CD4-positive, alpha-beta T cell treated with Interleukin-15 for 1 hour (primary cell): ENCODE measurements around the gene KLHDC8A.
"Not testable (repeated sequence)": the region's sequence is repeated elsewhere in the genome, so short reads cannot be mapped to it uniquely, and the experiment has no call there.

Experiments
- DNase-seq: peaks from one replicate; pipeline ENCODE4 v3.0.0-alpha.2; 2020

Gene KLHDC8A

DNA sequence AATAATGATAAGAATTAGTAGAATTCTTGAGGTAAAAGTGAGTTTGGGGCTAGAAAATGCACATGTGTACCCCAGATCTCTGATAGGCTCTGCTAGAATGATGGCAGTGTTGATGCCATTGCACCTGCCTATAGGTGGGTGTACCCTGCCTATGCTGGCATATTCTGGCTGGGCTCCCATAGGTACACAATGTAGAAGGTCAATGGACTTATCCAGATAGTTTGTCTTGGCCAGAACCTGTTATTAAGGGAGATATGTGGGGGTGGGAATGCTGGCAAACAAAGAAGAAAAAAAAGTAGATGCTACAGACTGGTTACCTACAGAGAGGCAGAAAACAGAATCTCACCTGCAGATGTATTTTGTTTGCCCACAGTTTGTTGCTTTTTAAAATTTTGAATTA is 14.1 kb upstream of the KLHDC8A start:
- no peak for DNase-seq

DNA sequence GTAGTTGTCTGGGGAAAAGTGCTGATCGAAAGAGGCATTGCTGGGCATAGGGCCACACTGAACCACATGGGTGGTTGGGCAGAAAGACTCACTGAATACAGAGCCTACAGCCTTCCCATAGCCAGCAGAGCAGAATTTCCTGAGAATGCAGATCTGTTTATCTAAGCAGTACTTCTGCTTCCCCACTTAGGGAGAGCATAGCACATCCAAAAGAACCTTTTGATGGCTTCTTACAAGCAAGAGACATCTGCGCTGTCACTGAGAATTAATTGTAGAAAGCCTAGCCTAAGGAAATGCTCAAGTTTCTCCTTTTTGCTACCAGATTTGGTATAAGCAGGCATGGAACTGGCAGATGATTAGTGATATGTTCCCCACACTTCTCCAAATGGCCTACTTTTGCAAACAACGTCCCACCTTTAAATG is 13.0 kb upstream of the KLHDC8A start:
- DNase-seq = no peak

DNA sequence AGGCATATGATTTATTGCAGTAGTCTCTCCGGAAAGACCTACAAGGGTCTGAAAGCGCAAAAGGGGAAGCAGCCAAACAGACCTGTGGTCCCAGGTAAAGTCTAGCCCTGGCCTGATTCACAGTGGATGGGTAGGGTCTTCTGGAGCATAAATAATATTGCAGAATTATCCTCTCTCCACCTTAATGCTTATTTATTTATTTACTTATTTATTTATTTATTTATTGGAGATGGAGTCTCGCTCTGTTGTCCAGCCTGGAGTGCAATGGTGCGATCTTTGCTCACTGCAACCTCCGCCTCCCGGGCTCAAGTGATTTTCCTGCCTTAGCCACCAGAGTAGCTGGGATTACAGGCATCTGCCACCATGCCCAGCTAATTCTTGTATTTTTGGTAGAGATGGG is 11.8 kb upstream of the KLHDC8A start:
- DNase-seq = no peak

DNA sequence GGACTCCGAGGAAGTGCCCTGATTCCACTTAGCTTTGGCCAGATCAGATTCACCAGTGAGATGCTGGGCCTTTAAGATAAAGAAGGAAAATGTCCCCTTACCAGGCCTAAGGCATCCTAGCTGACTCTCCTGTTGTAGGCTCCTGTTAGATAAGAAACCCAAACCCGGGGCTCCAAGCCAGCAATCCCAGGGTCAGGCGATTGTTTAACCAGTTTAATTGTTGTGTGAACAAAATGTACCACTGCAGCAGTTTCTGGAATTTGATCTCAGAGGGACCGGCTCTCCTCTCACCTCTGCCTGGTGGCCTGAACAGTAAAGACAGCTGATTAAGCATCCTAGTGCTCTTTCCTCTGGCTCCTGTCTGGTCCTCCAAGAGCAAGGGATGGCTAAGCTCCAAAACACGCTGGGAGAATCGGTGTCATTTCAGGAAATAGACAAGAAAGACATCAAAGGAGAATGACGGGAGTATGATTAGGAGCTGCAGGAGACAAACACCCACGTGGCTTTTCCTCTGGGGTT is 9.3 kb upstream of the KLHDC8A start:
- DNase-seq = no peak

DNA sequence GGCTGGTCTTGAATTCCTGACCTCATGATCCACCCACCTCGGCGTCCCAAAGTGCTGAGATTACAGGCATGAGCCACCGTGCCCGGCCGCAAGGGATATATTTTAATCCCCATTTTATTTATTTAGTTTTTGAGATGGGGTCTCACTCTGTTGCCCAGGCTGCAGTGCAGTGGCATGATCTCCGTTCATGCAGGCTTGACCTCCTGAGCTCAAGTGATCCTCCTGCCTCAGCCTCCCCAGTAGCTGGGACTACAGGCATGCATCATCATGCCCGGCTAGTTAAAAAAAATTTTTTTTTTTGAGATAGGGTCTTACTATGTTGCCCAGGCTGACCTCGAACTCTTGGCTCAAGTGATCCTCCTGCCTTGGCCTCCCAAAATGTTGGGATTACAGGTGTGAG is 8.4 kb upstream of the KLHDC8A start:
- DNase-seq = not testable (repeated sequence)

DNA sequence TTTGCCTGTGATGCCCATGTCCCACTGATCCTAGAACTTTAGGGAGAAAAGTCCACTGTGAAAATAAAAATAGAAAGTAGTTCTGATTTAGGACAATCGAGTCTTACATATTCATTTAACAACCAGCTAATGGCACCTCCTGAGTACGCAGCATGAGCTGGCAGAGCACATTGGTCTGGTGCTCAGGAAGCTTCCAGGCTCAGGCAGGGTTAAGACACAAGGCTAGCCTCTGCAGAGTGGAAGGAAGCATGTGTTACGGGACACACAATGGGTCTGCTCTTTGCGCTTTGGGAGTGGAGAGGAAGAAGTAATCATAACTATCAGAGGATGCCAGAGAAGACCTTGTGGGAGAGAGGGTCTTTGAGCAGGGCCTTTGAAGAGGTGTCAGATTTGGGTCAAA is 4.2 kb upstream of the KLHDC8A start:
- DNase-seq = no peak

DNA sequence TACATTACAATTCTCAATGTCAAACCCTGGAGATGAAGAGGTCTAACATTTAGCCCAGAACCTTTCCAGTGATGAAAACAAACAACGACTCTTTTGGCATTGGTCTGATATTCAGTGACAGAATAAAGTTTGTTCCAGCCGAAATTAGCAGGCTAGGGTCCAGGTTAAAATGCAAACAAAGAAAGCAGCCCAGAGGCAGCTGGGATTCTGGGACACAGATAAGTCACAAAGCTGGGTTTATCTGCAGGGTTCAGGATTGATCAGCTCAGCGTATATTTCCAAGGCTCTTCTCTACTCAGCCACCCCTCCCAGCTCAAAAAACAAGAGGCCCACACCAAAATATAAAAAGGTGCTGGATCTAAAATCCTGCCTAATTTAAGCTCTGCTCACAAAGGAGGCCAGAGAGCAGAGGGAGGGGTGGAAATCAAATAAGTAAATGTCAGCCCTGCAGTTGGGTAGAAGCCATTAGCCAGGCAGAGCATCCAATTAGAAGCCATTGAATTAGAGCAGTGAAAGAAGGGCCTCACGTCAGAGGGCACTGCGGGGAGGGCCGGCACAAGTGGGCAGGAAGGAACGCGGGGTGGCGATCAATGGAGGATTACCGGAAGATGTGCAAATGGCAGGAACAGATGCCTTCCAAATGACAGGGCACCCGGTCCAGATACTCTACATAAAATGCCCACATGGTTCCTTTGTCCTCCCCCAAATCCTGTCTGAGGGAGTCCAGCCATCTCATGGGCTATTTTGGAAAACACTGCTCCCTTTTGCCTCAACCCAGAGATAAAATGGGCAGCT is 3.2 kb upstream of the KLHDC8A start:
- no peak for DNase-seq

DNA sequence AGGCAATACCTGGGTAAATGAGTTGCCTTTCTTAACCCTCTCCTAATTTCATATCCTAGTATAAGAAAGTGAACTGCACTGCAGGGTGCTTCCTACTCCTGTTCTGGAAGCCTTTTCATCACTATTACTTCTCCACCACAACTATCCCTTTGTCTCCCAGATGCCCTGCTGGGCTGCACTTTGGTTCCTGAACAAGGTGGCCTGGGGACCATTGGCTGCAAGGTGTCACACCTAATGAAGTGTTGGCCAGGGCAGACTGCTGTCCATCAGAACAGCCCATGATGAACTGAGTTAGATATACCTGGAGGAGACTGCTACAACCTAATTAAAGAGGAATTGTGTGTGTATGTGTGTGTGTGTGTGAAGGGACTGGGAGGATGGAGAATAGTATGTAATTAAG is 1.9 kb upstream of the KLHDC8A start:
- no peak for DNase-seq

DNA sequence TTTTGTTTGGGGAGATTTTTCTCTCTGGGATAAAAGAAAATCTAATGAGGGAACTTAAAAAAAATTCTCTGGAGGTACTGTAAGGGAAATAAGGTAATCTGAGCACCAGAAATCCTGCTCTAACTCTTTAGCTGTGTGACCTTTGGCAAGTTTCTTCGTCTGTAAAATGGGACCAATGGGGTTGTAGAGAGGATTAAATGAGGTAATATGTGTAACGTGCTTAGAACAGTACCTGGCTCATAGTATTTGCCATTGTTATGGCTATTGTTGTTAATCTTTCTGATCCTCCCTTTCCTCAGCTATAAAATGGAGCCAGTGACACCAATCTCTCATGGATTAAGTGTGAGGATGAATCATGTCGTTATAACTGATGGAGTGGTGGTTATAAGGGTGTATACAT is 845 bp upstream of the KLHDC8A start:
- no peak for DNase-seq

DNA sequence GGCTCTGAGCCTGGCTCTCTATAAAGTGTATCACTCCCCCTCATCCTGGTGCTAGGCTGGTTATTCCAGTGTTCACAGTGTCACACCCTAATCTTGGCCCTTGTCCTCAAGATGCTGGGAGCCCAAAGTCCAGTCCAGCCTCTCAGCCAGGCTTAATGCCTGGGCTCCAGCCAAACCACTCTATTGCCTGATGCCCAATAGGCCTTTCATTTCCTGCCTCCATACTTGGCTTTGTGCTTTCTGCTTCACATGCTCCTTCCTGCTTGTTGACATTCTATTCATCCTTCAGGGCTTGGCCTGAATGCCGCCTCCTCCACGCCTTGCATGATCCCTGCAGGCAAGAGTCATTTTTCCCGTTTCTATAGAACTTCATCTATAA is 1.7 kb downstream of the KLHDC8A start:
- no peak for DNase-seq

DNA sequence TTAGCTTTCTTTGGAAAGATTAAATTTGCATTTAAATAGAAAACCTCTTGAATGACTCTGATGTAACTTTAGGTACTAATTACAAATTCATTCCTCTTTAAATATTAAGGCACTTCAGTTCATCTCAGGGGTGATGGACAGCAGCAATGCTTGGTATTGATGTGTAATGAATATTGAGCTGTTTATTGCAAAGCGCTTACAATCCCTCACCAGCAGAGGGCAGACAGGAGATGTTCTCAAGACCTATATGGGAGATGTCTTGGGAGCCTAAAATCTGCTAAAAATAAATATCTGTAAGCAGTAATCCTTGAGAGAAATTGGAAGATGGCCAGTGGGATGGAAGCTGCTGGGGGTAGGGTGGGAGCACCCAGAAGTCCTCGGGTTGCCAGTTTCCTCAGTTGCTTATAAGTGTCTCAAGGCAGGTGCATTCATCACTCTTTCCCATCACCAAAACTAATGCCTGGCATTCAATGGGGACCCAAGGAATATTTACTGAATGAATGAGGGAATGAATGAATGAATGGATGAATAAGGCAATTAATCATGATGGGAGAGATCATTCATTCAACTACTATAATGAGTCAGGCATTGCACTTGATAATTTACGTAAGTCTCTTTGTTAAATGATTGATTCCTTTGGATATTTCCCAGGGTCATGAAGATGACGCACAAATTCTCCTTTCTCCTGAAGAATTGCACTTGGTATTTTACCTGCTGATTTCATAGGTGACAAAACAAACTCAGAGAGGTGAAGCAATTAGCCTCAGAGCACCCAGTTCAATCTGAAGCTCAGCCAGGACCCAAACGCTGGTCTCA is 2.3 kb downstream of the KLHDC8A start:
- peak; percentile 52 for DNase-seq

DNA sequence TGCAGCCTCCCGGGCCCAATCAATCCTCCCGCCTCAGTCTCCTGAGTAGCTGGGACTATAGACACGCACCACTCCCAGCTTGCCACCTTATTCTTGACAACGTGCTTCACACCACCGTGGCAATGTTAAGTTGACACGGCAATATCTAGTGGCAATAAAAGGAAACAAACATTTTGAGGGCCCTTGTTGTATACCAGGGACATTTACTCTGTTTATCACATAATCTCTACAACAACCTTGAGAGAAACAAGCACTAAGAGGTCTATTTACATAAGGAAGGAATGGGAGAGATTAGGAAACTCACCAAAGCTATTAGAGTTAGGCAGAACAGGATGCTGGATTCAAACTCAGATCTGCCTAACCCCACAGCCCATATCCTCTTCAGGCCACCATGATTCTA is 3.1 kb downstream of the KLHDC8A start:
- DNase-seq = no peak

DNA sequence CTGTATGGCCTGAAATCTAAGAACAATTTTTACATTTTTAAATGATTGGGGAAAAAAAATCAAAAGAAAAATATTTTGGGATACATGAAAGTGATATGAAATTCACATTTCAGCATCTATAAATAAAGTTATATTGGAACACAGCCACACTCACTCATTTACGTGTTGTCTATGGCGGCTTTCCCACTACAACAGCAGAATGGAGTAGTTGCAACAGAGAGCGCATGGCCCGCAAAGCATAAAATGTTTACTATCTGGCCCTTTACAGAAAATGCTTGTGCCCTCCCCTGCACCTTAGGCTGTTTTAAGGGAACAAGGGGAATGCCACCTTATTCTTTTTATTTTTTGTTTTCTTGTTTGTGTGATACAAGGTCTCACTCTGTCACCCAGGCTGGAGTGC is 3.5 kb downstream of the KLHDC8A start:
- DNase-seq = no peak

DNA sequence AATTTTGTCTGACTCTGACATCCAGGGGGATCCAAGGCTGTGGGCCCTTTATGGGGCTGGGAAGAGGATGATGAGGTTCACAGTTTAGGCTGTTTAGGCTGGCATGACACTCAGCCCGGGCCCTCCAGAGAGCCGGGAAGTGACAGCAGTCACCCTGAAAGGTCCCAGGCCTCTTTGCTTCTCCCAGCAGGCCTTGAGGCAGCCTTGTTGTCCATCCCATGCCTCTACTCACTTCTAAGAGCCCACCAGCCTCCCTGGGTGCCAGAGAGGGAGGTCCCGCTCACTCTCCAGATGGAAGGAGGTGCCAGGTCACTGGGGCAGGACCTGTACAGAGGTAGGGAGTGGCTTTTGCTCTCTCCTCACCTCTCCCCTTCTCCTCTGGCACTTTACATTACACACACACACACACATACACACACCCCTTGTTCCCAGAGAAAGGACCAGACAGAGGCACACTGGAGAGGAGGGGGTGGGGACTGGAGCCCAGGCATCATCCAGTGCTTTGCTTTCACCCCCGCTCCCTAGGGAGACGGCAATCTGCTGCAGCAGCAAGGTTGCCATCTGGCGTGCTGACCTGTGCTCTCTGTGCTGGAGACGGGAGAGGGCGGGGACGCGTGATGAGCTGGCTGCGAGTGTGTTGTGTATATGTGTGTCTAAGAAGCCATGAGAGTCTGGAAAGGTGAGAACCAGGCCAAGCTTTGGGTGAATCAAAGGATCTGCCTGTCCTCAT is 4.6 kb downstream of the KLHDC8A start:
- no peak for DNase-seq

DNA sequence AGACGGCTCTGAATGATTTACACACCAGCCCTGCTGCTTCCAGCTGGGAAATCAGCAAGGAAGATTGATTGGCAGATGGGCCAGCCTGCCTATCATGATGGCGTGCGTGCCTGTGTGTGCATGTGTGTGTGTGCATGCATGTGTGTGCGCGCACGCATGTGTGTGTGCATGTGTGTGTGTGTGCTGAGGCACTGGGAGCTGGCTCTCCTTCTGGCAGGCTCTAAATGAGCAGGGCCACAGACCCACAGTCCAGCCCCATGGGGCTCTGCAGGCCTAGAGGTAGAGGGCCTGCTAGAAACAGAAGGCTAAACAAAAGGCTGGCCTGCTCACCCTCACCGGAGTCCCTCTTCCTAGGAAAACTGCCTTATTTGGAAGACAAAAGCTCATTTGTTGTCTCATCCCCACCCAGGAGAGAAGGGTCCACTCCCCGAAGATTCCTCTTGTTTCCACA is 6.0 kb downstream of the KLHDC8A start:
- DNase-seq = no peak

DNA sequence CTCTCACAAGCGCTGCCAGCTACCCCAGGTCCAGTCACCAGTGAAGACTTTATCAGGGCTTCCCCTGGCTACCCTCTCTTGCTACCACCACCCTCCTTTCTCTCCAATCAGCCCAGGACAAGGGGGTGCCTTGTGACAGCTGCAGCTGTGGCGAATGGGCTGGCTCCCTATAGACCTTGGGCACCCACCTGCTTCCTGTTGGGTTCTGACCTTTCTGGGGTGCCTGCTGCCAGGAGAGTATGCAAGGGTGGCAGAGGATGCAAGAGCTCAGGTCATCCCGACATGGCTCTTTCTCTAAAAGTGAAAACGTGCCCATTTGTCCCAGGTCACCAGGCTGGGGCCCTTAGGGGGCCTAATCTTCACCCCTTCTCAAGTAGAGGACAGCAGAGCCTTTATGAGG is 6.6 kb downstream of the KLHDC8A start:
- DNase-seq = no peak

DNA sequence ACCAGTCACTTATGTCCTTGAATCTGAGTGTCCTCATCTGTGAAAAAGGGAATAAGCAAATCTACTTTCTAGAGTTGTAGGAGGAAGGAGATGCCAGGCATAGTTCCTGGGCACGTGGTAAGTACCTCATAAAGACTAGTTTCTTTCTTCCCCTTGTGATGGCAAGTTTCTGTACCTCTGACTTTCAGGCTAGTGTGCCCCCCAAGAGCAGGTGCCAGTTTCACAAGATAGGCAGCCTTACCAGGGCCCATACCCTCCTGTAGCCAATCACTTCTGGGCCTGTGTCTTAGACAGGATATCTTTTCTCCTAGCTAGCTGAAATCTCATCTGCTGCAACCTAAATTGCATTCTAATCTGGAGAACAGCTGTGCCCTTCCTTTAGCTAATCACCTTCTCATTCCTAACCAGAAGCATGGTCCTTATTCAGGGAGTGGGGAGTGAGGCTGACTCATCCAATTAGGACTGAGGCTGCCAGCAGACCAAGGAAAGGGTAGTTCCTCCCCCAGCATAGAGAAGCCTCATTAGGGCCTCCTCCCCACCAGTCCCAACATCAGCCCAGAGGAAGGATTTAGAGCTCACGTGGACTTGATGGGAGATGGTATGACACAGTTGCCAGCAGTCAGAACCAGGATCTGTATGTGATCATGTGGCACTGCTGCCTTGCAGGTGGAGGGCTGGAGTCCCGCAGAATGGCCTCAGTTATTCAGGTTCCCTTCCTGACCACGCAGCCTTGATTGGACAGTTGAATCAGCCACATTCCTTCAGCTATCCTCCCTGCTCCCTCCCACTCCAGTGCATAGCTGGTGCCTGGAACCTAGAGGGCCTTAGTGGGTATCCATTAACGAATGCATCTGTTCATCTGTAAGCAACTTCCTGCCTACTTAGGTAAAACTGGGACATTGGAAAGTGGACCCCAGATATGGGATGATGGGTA is 7.9 kb downstream of the KLHDC8A start:
- DNase-seq = no peak

DNA sequence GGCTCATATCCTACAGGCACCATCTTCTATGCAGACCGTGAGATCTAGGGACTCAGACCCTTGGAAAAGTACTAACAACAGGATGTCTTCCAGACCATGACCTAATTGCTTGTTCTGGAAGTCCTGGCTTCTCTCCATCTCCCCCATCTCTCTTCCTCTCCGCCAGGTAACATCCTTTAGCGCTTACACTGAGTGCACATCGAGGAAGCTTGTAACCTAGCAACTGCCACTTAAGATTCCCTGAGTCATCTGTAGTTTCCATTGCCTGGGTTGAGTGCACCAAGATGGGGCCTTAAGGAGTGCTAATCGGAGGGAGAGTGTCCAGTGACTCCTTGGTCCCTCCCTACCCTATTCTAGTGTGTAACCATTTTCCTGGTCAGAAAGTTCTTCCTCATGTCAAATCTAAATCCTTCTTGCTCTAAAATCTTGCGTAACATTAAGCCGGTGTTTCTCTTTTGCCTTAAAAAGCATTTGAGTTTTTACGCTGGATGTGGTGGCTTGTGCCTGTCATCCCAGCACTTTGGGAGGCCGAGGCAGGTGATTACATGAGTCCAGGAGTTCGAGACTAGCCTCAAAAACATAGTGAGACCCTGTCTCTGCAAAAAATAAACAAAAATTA is 9.7 kb downstream of the KLHDC8A start:
- DNase-seq = no peak

DNA sequence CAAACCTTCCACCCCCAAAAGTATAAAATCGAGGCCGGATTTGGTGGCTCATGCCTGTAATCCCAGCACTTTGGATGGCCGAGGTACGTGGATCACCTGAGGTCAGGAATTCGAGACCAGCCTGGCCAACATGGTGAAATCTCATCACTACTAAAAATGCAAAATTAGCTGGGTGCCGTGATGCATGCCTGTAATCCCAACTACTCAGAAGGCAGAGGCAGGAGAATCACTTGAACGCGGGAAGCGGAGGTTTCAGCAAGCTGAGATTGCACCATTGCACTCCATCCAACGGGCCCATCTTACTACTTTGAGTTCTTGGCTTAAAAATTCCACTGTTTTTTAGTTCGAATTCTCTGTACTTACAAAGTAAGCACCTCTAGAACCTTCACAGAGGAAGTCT is 11.0 kb downstream of the KLHDC8A start:
- DNase-seq = no peak

DNA sequence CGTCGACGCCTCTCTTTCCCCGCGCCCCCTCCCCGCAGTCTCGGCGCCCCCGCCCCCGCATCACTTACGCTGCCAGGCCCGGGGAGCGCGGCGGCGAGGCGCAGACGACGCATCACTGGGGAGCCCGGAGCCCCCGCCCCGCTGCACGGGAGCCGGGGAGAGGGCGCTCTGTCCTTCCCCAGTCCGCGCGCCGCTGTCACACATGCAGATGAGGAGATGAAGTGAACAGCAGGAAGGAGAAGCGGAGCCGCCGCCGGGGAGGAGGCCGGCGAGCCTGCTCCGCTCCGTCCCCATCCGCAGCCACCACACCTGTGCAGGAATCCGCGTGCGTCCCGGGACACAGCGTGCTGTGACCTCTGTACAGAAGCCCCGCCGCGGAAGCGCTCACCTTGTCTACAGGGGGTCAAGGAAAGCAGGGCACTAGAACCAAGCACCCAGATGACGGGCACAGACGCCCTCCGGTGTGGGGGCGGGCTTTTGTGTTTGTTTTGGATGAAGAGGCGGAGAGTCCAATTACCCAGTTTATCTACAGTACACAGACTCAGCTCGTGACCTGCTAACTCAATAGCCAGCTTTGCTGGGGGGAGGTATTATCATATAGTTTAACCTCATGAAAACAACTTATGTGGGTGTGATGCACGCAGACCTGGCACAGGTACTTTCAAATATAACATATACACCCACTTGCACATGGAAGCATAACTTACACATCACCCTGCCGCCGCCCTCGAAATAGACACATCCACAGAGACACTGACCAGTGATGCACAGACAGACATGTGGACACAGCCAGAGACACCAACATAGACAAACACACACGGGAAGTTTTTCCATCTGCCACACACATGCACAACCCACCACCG is 12.4 kb downstream of the KLHDC8A start:
- peak; percentile 39 for DNase-seq
